Measurements from ENCODE around the gene UMAD1.

The UMAD1 gene

GRCh38 chr7:7830122-7830878 is 189.7 kb downstream of the UMAD1 start:
- Histone ChIP-seq H3K9me3 (ENCODE audit: control insufficient read depth, insufficient read depth, low read length) (no peaks in the 10 kb centered on the region), H3K4me3 (ENCODE audit: low read depth, low read length) (no peak overlapping the region), H3K36me3 (ENCODE audit: control insufficient read depth, insufficient read depth, low read length) (no peaks in the 10 kb centered on the region), H3K4me1 (ENCODE audit: control insufficient read depth, insufficient read depth, low read length) (peaks cover 3% of the 10 kb centered on the region), H3K27me3 (ENCODE audit: control insufficient read depth, insufficient read depth, low read length) (no peaks in the 10 kb centered on the region), H3K9ac (ENCODE audit: low read depth, low read length) (no peak overlapping the region)

GRCh38 chr7:7832518-7832917 is 192.0 kb downstream of the UMAD1 start:
- no peaks in the 10 kb centered on the region for H3K27me3 ChIP-seq (ENCODE audit: control insufficient read depth, insufficient read depth, low read length)
- H3K9me3 ChIP-seq (ENCODE audit: control insufficient read depth, insufficient read depth, low read length), result no peaks in the 10 kb centered on the region
- H3K9ac ChIP-seq (ENCODE audit: low read depth, low read length), result no peak overlapping the region
- H3K4me3 ChIP-seq (ENCODE audit: low read depth, low read length), result no peak overlapping the region
- H3K36me3 ChIP-seq (ENCODE audit: control insufficient read depth, insufficient read depth, low read length), result no peaks in the 10 kb centered on the region
- peaks cover 3% of the 10 kb centered on the region for H3K4me1 ChIP-seq (ENCODE audit: control insufficient read depth, insufficient read depth, low read length)

- H3K4me1 ChIP-seq (ENCODE audit: control insufficient read depth, insufficient read depth, low read length), result peaks cover 3% of the 10 kb centered on the region
- no peaks in the 10 kb centered on the region for H3K27me3 ChIP-seq (ENCODE audit: control insufficient read depth, insufficient read depth, low read length)
- no peak overlapping the region for H3K9ac ChIP-seq (ENCODE audit: low read depth, low read length)
- no peaks in the 10 kb centered on the region for H3K36me3 ChIP-seq (ENCODE audit: control insufficient read depth, insufficient read depth, low read length)
- H3K4me3 ChIP-seq (ENCODE audit: low read depth, low read length), result no peak overlapping the region
- no peaks in the 10 kb centered on the region for H3K9me3 ChIP-seq (ENCODE audit: control insufficient read depth, insufficient read depth, low read length)
Measured at GRCh38 chr7:7834761-7835160, 194.2 kb downstream of the UMAD1 start.

GRCh38 chr7:7841027-7841426 is 200.5 kb downstream of the UMAD1 start:
- Histone ChIP-seq H3K36me3 (ENCODE audit: control insufficient read depth, insufficient read depth, low read length) (no peaks in the 10 kb centered on the region), H3K4me3 (ENCODE audit: low read depth, low read length) (no peak overlapping the region), H3K9ac (ENCODE audit: low read depth, low read length) (no peak overlapping the region), H3K27me3 (ENCODE audit: control insufficient read depth, insufficient read depth, low read length) (no peaks in the 10 kb centered on the region), H3K4me1 (ENCODE audit: control insufficient read depth, insufficient read depth, low read length) (no peaks in the 10 kb centered on the region), H3K9me3 (ENCODE audit: control insufficient read depth, insufficient read depth, low read length) (no peaks in the 10 kb centered on the region)

GRCh38 chr7:7843240-7843639 is 202.7 kb downstream of the UMAD1 start:
- no peaks in the 10 kb centered on the region for H3K4me1 ChIP-seq (ENCODE audit: control insufficient read depth, insufficient read depth, low read length)
- no peak overlapping the region for H3K9ac ChIP-seq (ENCODE audit: low read depth, low read length)
- H3K36me3 ChIP-seq (ENCODE audit: control insufficient read depth, insufficient read depth, low read length), result no peaks in the 10 kb centered on the region
- no peaks in the 10 kb centered on the region for H3K9me3 ChIP-seq (ENCODE audit: control insufficient read depth, insufficient read depth, low read length)
- H3K4me3 ChIP-seq (ENCODE audit: low read depth, low read length), result no peak overlapping the region
- no peaks in the 10 kb centered on the region for H3K27me3 ChIP-seq (ENCODE audit: control insufficient read depth, insufficient read depth, low read length)

- H3K9ac ChIP-seq (ENCODE audit: low read depth, low read length), result no peak overlapping the region
- H3K4me3 ChIP-seq (ENCODE audit: low read depth, low read length), result no peak overlapping the region
- H3K27me3 ChIP-seq (ENCODE audit: control insufficient read depth, insufficient read depth, low read length), result no peaks in the 10 kb centered on the region
- H3K9me3 ChIP-seq (ENCODE audit: control insufficient read depth, insufficient read depth, low read length), result no peaks in the 10 kb centered on the region
- H3K4me1 ChIP-seq (ENCODE audit: control insufficient read depth, insufficient read depth, low read length), result no peaks in the 10 kb centered on the region
- H3K36me3 ChIP-seq (ENCODE audit: control insufficient read depth, insufficient read depth, low read length), result no peaks in the 10 kb centered on the region
Measured at GRCh38 chr7:7843972-7844371, 203.4 kb downstream of the UMAD1 start.

- no peaks in the 10 kb centered on the region for H3K36me3 ChIP-seq (ENCODE audit: control insufficient read depth, insufficient read depth, low read length)
- no peaks in the 10 kb centered on the region for H3K27me3 ChIP-seq (ENCODE audit: control insufficient read depth, insufficient read depth, low read length)
- H3K4me1 ChIP-seq (ENCODE audit: control insufficient read depth, insufficient read depth, low read length), result no peaks in the 10 kb centered on the region
- H3K9ac ChIP-seq (ENCODE audit: low read depth, low read length), result no peak overlapping the region
- H3K9me3 ChIP-seq (ENCODE audit: control insufficient read depth, insufficient read depth, low read length), result no peaks in the 10 kb centered on the region
- H3K4me3 ChIP-seq (ENCODE audit: low read depth, low read length), result no peak overlapping the region
Measured at GRCh38 chr7:7848246-7848645, 207.7 kb downstream of the UMAD1 start.

- Histone ChIP-seq H3K9me3 (ENCODE audit: control insufficient read depth, insufficient read depth, low read length) (no peaks in the 10 kb centered on the region), H3K4me1 (ENCODE audit: control insufficient read depth, insufficient read depth, low read length) (no peaks in the 10 kb centered on the region), H3K4me3 (ENCODE audit: low read depth, low read length) (no peak overlapping the region), H3K9ac (ENCODE audit: low read depth, low read length) (no peak overlapping the region), H3K36me3 (ENCODE audit: control insufficient read depth, insufficient read depth, low read length) (no peaks in the 10 kb centered on the region), H3K27me3 (ENCODE audit: control insufficient read depth, insufficient read depth, low read length) (no peaks in the 10 kb centered on the region)
Measured at GRCh38 chr7:7848892-7849291, 208.3 kb downstream of the UMAD1 start.

- Histone ChIP-seq H3K4me3 (ENCODE audit: low read depth, low read length) (no peak overlapping the region), H3K27me3 (ENCODE audit: control insufficient read depth, insufficient read depth, low read length) (no peaks in the 10 kb centered on the region), H3K36me3 (ENCODE audit: control insufficient read depth, insufficient read depth, low read length) (no peaks in the 10 kb centered on the region), H3K9ac (ENCODE audit: low read depth, low read length) (no peak overlapping the region), H3K9me3 (ENCODE audit: control insufficient read depth, insufficient read depth, low read length) (no peaks in the 10 kb centered on the region), H3K4me1 (ENCODE audit: control insufficient read depth, insufficient read depth, low read length) (no peaks in the 10 kb centered on the region)
Measured at GRCh38 chr7:7850150-7850549, 209.6 kb downstream of the UMAD1 start.

GRCh38 chr7:7851381-7851780 is 210.8 kb downstream of the UMAD1 start:
- Histone ChIP-seq H3K4me1 (ENCODE audit: control insufficient read depth, insufficient read depth, low read length) (no peaks in the 10 kb centered on the region), H3K27me3 (ENCODE audit: control insufficient read depth, insufficient read depth, low read length) (no peaks in the 10 kb centered on the region), H3K9me3 (ENCODE audit: control insufficient read depth, insufficient read depth, low read length) (peaks cover 8% of the 10 kb centered on the region), H3K36me3 (ENCODE audit: control insufficient read depth, insufficient read depth, low read length) (no peaks in the 10 kb centered on the region), H3K4me3 (ENCODE audit: low read depth, low read length) (no peak overlapping the region), H3K9ac (ENCODE audit: low read depth, low read length) (no peak overlapping the region)

- peaks cover 8% of the 10 kb centered on the region for H3K9me3 ChIP-seq (ENCODE audit: control insufficient read depth, insufficient read depth, low read length)
- H3K27me3 ChIP-seq (ENCODE audit: control insufficient read depth, insufficient read depth, low read length), result no peaks in the 10 kb centered on the region
- no peak overlapping the region for H3K9ac ChIP-seq (ENCODE audit: low read depth, low read length)
- no peaks in the 10 kb centered on the region for H3K4me1 ChIP-seq (ENCODE audit: control insufficient read depth, insufficient read depth, low read length)
- H3K36me3 ChIP-seq (ENCODE audit: control insufficient read depth, insufficient read depth, low read length), result no peaks in the 10 kb centered on the region
- no peak overlapping the region for H3K4me3 ChIP-seq (ENCODE audit: low read depth, low read length)
Measured at GRCh38 chr7:7851991-7852390, 211.4 kb downstream of the UMAD1 start.

- Histone ChIP-seq H3K4me3 (ENCODE audit: low read depth, low read length) (no peak overlapping the region), H3K36me3 (ENCODE audit: control insufficient read depth, insufficient read depth, low read length) (no peaks in the 10 kb centered on the region), H3K4me1 (ENCODE audit: control insufficient read depth, insufficient read depth, low read length) (no peaks in the 10 kb centered on the region), H3K9ac (ENCODE audit: low read depth, low read length) (no peak overlapping the region), H3K9me3 (ENCODE audit: control insufficient read depth, insufficient read depth, low read length) (peaks cover 8% of the 10 kb centered on the region), H3K27me3 (ENCODE audit: control insufficient read depth, insufficient read depth, low read length) (no peaks in the 10 kb centered on the region)
Measured at GRCh38 chr7:7857143-7857583, 216.6 kb downstream of the UMAD1 start.

All from iPS-15b (cell line).